HepG2 (cell line): ENCODE measurements around the gene SCP2. TPM values are rescaled to one million over a fixed set of nuclear protein-coding genes. Genes with fewer than 3 reads are reported as not detected.

Source experiments
- ARNTL ChIP-seq: sonication (generic); formaldehyde crosslinking; IDR thresholded peaks from 2 replicates; pipeline ENCODE4 v1.4.0; 2020; ENCODE audit warnings: mild to moderate bottlenecking, missing genetic modification reagents
- CBX5 ChIP-seq: sonication (generic); formaldehyde crosslinking; IDR thresholded peaks from 2 replicates; pipeline ENCODE4 v1.4.0; 2020; ENCODE audit warnings: missing genetic modification reagents, borderline replicate concordance
- HNRNPUL1 ChIP-seq: fragments of 200-400 bp; formaldehyde crosslinking; IDR thresholded peaks from 2 replicates; pipeline ENCODE4 v1.6.1; 2017; ENCODE audit warnings: low read depth, mild to moderate bottlenecking, low read length, moderate library complexity
- HOXA5 ChIP-seq: sonication (generic); formaldehyde crosslinking; IDR thresholded peaks from 2 replicates; pipeline ENCODE4 v1.4.0; 2020; ENCODE audit warnings: missing genetic modification reagents
- MXD4 ChIP-seq: IDR thresholded peaks from 2 replicates; pipeline ENCODE4 v1.6.1; 2016; ENCODE audit warnings: mild to moderate bottlenecking, missing biosample characterization, missing genetic modification reagents
- PHF20 ChIP-seq: sonication (generic); formaldehyde crosslinking; IDR thresholded peaks from 2 replicates; pipeline ENCODE4 v1.5.0; 2020; ENCODE audit warnings: mild to moderate bottlenecking, missing genetic modification reagents
- POLR2A ChIP-seq, 2 experiments: IDR thresholded peaks; 2 replicates each; pipeline ENCODE4 v1.6.1; 2011; ENCODE audit warnings: low read depth in 2 of 2, low read length in 2 of 2, mild to moderate bottlenecking in 1 of 2, moderate library complexity in 1 of 2; ENCODE audit not compliant: insufficient read depth in 1 of 2
- RCOR2 ChIP-seq: IDR thresholded peaks from 2 replicates; pipeline ENCODE4 v1.6.1; 2016; ENCODE audit warnings: missing biosample characterization, missing genetic modification reagents
- SOX6 ChIP-seq, 2 experiments: fragments of 450-650 bp in 1 of 2; sonication (generic) in 1 of 2; formaldehyde crosslinking in 1 of 2; IDR thresholded peaks; 2 replicates each; pipeline versions ENCODE4 v1.4.0 to v1.6.1; 2017 to 2020; ENCODE audit warnings: antibody characterized with exemption in 1 of 2, mild to moderate bottlenecking in 1 of 2, missing genetic modification reagents in 1 of 2
- TBP ChIP-seq: sonication (generic); formaldehyde crosslinking; IDR thresholded peaks from 2 replicates; pipeline ENCODE4 v1.5.0; 2020; ENCODE audit warnings: missing genetic modification reagents
- ZNF883 ChIP-seq: sonication (generic); formaldehyde crosslinking; IDR thresholded peaks from 2 replicates; pipeline ENCODE4 v1.5.1; 2020; ENCODE audit warnings: mild to moderate bottlenecking, missing genetic modification reagents; ENCODE audit errors: not compliant biosample characterization
- polyA plus RNA-seq, 8 experiments: library from polyadenylated mRNA; depleted of rRNA in 3 of 8; stranded (reverse) in 7 of 8; unstranded in 1 of 8; fragments of >200 nt; fragmentation: Illumina TruSeq in 4 of 8; extraction: Trizol in 4 of 8; gene quantifications; 2 replicates each; pipeline versions ENCODE4 v1.2.1 to v1.2.3, GENCODE V29; 2011 to 2016; ENCODE audit warnings: low read depth in 4 of 8, missing spikeins in 1 of 8, mixed read lengths in 1 of 8; ENCODE audit not compliant: insufficient read depth in 1 of 8
- total RNA-seq, 5 experiments: library from RNA; depleted of rRNA; stranded (reverse); fragments of >200 nt; fragmentation: Illumina TruSeq; extraction: Trizol; gene quantifications; 2 replicates each; pipeline ENCODE4 v1.2.3, GENCODE V29; 2016; ENCODE audit warnings: low read depth in 1 of 5
- TF ChIP-seq, protein P1 (sequence below): sonication (generic); formaldehyde crosslinking; IDR thresholded peaks from 2 replicates; pipeline ENCODE4 v1.5.1; 2020; ENCODE audit warnings: mild to moderate bottlenecking, missing genetic modification reagents
- TF ChIP-seq, protein P2 (sequence below): sonication (generic); formaldehyde crosslinking; IDR thresholded peaks from 2 replicates; pipeline ENCODE4 v1.4.0; 2020; ENCODE audit warnings: mild to moderate bottlenecking, missing genetic modification reagents

Gene SCP2
- total and polyA plus RNA-seq, 2 of the 13 experiments (the other 11 are each of a cell fraction or from before 2014, with no cell fraction given) = 59.0 to 133 TPM

DNA sequence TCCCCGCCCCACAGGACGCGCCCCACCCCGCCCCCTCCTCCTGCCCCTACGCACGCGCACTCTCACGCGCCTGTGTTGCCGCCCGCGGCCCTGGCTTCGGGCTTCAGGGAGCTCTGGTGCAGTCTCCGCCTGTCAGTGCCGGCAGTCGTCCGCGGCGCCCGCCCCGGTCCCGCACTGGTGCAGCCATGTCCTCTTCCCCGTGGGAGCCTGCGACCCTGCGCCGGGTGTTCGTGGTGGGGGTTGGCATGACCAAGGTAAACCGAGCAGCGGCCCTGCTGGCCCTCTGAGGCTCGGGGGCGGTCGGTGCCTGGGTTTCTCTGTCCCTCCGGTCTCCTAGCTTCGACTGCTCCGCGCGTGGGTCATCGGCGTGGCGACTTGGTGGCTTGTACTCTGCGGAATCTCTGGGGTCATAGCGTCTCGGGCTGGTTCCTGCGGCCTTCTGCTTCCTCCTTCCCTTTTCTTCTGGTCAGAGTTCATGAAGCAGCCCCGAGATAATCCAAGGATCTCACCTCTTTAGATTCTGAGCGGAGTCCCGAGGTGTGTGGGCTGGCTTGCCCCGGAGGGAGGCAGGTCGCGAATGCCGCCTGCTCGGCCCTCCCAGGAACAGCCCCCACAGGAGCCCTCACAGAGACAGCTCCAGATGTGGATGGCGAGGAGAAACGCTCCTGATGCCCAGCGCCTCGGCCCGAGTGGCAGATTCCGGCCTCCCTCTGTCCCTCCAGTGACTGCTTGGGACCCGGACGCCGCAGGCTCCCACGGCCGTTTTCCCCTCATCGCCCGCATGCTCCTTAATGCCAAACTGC, at the start of gene SCP2 (continued):
- TF ChIP-seq ZNF883 (CRISPR knock-in tag) = peak; percentile 48
- TF ChIP-seq SOX6 (IDR thresholded peaks at IDR 0.05) = no peak
- TF ChIP-seq SOX6 (CRISPR knock-in tag; IDR thresholded peaks at IDR 0.05) = peak; percentile 14; the same call in 1 of the 2 replicates
- TF ChIP-seq MXD4 (CRISPR knock-in tag) = peak; percentile 15; the same call in 1 of the 2 replicates
- TF ChIP-seq RCOR2 (CRISPR knock-in tag) = no peak
- TF ChIP-seq HNRNPUL1 = no peak
- no peak for TF ChIP-seq TBP
- TF ChIP-seq, protein P1, sequence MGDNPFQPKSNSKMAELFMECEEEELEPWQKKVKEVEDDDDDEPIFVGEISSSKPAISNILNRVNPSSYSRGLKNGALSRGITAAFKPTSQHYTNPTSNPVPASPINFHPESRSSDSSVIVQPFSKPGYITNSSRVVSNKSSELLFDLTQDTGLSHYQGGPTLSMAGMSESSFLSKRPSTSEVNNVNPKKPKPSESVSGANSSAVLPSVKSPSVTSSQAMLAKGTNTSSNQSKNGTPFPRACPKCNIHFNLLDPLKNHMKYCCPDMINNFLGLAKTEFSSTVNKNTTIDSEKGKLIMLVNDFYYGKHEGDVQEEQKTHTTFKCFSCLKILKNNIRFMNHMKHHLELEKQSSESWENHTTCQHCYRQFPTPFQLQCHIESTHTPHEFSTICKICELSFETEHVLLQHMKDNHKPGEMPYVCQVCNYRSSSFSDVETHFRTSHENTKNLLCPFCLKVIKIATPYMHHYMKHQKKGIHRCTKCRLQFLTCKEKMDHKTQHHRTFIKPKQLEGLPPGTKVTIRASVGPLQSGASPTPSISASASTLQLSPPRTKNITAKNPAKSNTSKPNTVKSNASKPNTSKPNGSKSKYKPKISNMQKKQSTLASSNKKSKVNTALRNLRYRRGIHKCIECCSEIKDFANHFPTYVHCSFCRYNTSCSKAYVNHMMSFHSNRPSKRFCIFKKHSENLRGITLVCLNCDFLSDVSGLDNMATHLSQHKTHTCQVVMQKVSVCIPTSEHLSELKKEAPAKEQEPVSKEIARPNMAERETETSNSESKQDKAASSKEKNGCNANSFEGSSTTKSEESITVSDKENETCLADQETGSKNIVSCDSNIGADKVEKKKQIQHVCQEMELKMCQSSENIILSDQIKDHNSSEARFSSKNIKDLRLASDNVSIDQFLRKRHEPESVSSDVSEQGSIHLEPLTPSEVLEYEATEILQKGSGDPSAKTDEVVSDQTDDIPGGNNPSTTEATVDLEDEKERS (CRISPR knock-in tag) = no peak
- TF ChIP-seq, protein P2, sequence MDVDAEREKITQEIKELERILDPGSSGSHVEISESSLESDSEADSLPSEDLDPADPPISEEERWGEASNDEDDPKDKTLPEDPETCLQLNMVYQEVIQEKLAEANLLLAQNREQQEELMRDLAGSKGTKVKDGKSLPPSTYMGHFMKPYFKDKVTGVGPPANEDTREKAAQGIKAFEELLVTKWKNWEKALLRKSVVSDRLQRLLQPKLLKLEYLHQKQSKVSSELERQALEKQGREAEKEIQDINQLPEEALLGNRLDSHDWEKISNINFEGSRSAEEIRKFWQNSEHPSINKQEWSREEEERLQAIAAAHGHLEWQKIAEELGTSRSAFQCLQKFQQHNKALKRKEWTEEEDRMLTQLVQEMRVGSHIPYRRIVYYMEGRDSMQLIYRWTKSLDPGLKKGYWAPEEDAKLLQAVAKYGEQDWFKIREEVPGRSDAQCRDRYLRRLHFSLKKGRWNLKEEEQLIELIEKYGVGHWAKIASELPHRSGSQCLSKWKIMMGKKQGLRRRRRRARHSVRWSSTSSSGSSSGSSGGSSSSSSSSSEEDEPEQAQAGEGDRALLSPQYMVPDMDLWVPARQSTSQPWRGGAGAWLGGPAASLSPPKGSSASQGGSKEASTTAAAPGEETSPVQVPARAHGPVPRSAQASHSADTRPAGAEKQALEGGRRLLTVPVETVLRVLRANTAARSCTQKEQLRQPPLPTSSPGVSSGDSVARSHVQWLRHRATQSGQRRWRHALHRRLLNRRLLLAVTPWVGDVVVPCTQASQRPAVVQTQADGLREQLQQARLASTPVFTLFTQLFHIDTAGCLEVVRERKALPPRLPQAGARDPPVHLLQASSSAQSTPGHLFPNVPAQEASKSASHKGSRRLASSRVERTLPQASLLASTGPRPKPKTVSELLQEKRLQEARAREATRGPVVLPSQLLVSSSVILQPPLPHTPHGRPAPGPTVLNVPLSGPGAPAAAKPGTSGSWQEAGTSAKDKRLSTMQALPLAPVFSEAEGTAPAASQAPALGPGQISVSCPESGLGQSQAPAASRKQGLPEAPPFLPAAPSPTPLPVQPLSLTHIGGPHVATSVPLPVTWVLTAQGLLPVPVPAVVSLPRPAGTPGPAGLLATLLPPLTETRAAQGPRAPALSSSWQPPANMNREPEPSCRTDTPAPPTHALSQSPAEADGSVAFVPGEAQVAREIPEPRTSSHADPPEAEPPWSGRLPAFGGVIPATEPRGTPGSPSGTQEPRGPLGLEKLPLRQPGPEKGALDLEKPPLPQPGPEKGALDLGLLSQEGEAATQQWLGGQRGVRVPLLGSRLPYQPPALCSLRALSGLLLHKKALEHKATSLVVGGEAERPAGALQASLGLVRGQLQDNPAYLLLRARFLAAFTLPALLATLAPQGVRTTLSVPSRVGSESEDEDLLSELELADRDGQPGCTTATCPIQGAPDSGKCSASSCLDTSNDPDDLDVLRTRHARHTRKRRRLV (CRISPR knock-in tag) = no peak
- no peak for TF ChIP-seq CBX5 (CRISPR knock-in tag)
- no peak for TF ChIP-seq ARNTL (CRISPR knock-in tag)
- no peak for TF ChIP-seq HOXA5 (CRISPR knock-in tag)
- TF ChIP-seq POLR2A (IDR thresholded peaks at IDR 0.05; ENCODE audit: insufficient read depth in 1 of 2, low read depth in 2 of 2, low read length in 2 of 2) = peak; percentile 48 to 84; a peak in 3 of 4 replicates
- 0 out of 2 replicates have a peak, but pooled peaks have one; percentile 10 for TF ChIP-seq PHF20
